Measurements from ENCODE around the gene ADM.

The ADM gene

DNA sequence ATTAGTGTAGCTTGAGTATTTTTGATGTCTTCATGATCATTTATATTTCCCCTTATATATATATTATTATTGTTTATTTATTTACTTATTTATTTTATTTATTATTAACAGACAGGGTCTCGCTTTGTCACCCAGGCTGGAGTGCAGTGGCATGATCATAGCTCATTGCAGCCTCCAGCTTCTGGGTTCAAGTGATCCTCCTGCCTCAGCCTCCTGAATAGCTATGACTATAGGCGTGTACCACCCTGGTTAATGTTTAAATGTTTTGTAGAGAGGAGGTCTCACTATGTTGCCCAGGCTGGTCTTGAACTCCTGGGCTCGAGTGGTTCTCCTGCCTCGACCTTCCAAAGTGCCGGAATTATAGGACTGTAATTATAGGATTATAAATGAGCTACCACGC is 10.2 kb downstream of the ADM start:
- TF ChIP-seq, protein P1, sequence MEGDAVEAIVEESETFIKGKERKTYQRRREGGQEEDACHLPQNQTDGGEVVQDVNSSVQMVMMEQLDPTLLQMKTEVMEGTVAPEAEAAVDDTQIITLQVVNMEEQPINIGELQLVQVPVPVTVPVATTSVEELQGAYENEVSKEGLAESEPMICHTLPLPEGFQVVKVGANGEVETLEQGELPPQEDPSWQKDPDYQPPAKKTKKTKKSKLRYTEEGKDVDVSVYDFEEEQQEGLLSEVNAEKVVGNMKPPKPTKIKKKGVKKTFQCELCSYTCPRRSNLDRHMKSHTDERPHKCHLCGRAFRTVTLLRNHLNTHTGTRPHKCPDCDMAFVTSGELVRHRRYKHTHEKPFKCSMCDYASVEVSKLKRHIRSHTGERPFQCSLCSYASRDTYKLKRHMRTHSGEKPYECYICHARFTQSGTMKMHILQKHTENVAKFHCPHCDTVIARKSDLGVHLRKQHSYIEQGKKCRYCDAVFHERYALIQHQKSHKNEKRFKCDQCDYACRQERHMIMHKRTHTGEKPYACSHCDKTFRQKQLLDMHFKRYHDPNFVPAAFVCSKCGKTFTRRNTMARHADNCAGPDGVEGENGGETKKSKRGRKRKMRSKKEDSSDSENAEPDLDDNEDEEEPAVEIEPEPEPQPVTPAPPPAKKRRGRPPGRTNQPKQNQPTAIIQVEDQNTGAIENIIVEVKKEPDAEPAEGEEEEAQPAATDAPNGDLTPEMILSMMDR (IDR thresholded peaks at IDR 0.05; ENCODE audit: extremely low read depth, missing control alignments), result no peak
- DNase-seq (ENCODE audit: low spot score), result no peak

DNA sequence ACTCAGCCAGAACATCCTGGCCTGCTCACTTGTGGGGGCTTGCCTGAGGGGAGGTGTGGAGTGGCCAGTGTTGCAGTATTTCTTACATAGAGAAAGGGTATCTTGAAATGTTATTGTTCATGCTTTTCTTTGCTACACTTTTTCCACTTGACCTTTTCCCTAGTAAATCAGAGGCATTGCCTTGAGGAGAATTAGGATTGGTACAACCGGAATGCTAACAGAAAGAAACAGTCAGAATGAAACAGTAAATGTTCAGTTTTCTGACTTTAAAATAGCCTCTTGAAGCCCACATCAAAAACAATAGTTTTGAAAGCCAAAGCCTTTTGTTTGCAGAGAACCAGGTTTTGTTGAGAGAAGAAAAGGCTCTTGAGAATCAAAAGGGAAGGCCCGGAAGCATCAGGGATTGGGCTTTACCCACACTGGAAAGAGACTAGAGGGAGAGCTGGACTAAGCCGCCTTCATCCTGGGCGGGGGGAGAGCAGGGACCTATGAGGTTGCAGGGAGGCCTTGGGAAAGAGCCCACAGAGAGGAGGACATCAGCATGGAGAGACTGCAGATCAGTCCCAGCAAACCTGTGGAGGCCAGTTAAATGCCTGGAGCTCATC is 12.4 kb downstream of the ADM start:
- DNase-seq (ENCODE audit: low spot score), result peak; percentile 28
- TF ChIP-seq, protein P1 (IDR thresholded peaks at IDR 0.05; ENCODE audit: extremely low read depth, missing control alignments), result no peak

DNA sequence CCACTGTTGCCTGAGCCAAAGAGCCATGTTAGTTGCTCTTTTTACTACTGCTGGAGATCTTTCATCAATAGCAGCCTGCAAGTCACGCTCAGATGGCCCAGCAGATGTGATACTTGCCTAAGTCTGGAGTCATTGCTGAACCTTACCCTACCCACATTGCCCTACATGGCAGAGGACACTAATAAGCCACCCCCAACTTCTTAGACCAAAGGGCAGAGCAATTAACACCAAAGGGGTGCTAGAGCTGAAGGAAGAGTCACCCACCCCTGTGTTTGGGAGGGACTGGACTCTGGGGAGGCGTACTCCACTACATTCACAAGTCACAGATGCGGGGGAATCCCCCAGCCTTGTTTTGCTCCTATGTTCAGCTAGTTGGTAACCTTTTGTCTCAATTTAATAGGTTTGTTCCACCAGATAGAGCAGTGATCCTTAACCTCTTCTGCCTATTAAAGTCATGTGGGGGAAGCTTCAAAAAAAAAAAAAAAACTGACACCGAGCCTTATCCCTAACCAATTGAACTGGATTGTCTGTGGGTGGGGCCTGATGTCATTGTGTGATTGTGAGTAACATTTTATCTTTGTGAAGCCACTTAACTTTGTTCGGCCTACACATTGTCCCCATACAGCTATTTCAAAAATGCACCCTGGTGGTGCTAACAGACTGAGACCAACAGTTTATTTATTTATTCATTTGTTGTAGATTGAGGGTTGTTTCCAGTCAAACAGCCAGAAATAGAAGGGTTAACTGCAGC is 13.1 kb downstream of the ADM start:
- DNase-seq (ENCODE audit: low spot score), result peak; percentile 54
- TF ChIP-seq, protein P1 (IDR thresholded peaks at IDR 0.05; ENCODE audit: extremely low read depth, missing control alignments), result no peak

DNA sequence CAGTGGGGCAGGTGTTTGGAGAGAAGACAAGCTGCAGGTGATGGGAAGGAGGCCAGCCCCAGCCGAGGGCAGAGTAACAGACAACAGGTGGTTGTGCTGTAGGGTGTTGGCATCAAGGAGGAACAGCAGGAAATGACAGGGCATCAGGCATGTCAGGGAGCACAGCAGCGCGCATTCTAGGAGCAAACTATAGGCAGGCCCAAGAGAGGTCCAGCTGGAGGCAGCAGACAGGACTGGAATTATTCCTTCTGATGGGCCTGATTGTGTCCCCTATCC is 13.6 kb downstream of the ADM start:
- TF ChIP-seq, protein P1 (IDR thresholded peaks at IDR 0.05; ENCODE audit: extremely low read depth, missing control alignments), result no peak
- DNase-seq (ENCODE audit: low spot score), result no peak

DNA sequence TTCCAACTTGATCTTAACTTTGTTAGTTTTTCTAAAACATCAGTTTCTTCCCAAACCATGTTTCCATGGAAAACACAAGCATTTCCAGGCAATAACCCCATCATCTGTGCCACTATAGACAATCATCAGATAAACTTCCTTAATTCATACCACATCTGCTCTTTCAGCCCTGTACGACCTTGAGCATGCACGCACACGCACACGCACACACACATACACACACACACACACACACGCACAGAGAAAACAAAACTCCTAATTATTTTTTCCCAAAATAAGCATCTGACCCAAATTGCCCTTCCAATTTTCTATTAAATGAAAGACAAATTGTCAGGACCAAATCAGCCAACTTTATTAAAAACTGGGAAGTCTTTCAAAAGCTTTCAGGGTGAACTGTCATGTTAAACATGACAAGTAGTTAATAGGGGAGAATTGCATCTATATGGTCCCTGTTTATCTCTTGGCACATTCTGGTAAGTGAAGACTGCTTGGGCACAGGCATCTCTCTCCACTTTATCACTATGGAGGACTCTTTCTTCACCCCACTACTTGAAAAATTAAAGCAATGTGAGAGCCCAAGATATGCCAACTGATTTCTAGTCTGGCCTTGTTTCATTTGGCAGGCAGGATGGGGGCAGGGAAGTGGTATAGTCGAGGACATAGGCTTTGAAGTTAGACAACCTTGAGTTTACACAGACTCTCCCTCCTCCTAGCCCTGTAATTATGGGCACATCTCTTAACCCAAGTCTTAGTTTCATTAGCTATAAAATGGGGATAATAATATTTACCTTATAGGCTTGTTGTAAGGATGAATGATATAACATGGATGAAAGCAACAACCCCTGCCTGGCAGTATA is 15.1 kb downstream of the ADM start:
- DNase-seq (ENCODE audit: low spot score), result no peak
- TF ChIP-seq, protein P1 (IDR thresholded peaks at IDR 0.05; ENCODE audit: extremely low read depth, missing control alignments), result no peak

DNA sequence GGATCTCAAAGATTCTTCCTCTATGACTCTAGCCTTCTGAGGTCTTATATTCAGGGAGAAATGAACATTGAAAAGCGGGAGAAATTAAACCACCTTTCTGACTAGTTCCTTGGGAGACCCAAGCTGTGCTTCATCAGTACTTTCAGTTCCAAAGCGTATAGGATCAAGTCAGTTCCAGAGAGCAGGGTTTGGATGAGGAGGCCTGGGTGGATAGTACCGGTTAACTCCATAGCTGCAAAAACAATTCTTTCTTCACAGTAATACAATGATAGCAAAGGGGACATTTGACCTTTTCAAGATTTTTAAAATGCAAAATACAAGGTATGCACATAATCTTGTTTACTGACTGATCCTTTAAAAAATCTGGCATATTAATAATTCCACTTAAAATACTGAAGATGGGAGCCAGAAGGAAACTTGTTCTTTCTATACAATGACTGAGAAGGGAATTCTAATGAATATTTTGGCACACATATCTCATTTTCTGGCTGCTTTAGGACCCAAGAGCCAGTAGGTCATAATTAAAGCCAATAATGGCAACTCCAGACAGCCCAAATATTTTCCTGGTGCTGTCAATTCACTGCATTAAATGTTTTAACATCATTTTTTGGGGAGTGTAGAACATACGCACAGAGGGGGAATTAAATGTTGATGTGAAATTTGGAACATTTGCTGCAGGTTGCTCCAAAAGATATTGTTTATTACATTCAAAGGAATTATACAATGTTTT is 16.0 kb downstream of the ADM start:
- no peak for DNase-seq (ENCODE audit: low spot score)
- TF ChIP-seq, protein P1 (IDR thresholded peaks at IDR 0.05; ENCODE audit: extremely low read depth, missing control alignments), result no peak

Data from GM20000 (cell line).